PFSK-1 (cell line): ENCODE results near the gene CASP2.

Experiments
- FOXP2 ChIP-seq: optimal IDR thresholded peaks from 2 replicates; pipeline ENCODE3; 2011; ENCODE audit warnings: borderline replicate concordance, control low read depth, inconsistent platforms; ENCODE audit not compliant: insufficient read depth; ENCODE audit errors: extremely low read length, extremely low read depth
- POLR2AphosphoS5 ChIP-seq: IDR thresholded peaks from 2 replicates; pipeline ENCODE4 v1.6.1; 2012; ENCODE audit warnings: low read depth, mild to moderate bottlenecking, control low read depth, low read length, moderate library complexity
- REST ChIP-seq, 2 experiments: IDR thresholded peaks; 2 replicates each; pipeline versions ENCODE4 v1.6.1 to v1.8.0; 2011 to 2012; ENCODE audit warnings: low read depth in 2 of 2, low read length in 2 of 2, control low read depth in 1 of 2, inconsistent platforms in 1 of 2, mild to moderate bottlenecking in 1 of 2, moderate library complexity in 1 of 2; ENCODE audit not compliant: insufficient read depth in 1 of 2
- SIN3A ChIP-seq: IDR thresholded peaks from 2 replicates; pipeline ENCODE4 v1.6.1; 2012; ENCODE audit warnings: mild to moderate bottlenecking, low read length, moderate library complexity, borderline replicate concordance; ENCODE audit not compliant: insufficient read depth
- TAF1 ChIP-seq: IDR thresholded peaks from 2 replicates; pipeline ENCODE4 v1.6.1; 2012; ENCODE audit warnings: low read length, control low read depth, borderline replicate concordance; ENCODE audit not compliant: insufficient read depth

Gene CASP2

GRCh38 chr7:143320620-143321019 is 32.5 kb downstream of the CASP2 start:
- no peak for TF ChIP-seq TAF1
- TF ChIP-seq FOXP2 = no peak
- TF ChIP-seq SIN3A = no peak
- TF ChIP-seq REST (IDR thresholded peaks at IDR 0.05; ENCODE audit: insufficient read depth in 1 of 2, low read depth in 2 of 2, low read length in 2 of 2) = no peak
- TF ChIP-seq POLR2AphosphoS5 = no peak

GRCh38 chr7:143321242-143321641 is 33.1 kb downstream of the CASP2 start:
- no peak for TF ChIP-seq TAF1
- no peak for TF ChIP-seq POLR2AphosphoS5
- TF ChIP-seq FOXP2 = no peak
- TF ChIP-seq REST (IDR thresholded peaks at IDR 0.05; ENCODE audit: insufficient read depth in 1 of 2, low read depth in 2 of 2, low read length in 2 of 2) = no peak
- no peak for TF ChIP-seq SIN3A

GRCh38 chr7:143321734-143322133 is 33.6 kb downstream of the CASP2 start:
- TF ChIP-seq REST (IDR thresholded peaks at IDR 0.05; ENCODE audit: insufficient read depth in 1 of 2, low read depth in 2 of 2, low read length in 2 of 2) = peak; percentile 36 to 86; a peak in 3 of 4 replicates
- no peak for TF ChIP-seq SIN3A

- TF ChIP-seq POLR2AphosphoS5 (no peak), FOXP2 (no peak), TAF1 (no peak)
Measured at GRCh38 chr7:143322760-143323633, 34.8 kb downstream of the CASP2 start.

GRCh38 chr7:143323653-143324052 is 35.5 kb downstream of the CASP2 start:
- TF ChIP-seq FOXP2 (no peak), REST (IDR thresholded peaks at IDR 0.05; ENCODE audit: insufficient read depth in 1 of 2, low read depth in 2 of 2, low read length in 2 of 2) (no peak), POLR2AphosphoS5 (no peak), SIN3A (no peak), TAF1 (no peak)
